SKM-1 (cell line): ENCODE results near the gene OMG.
A peak's percentile ranks its signal among the peaks of the same experiment; 100 is the strongest.
"Not testable (repeated sequence)": the region's sequence is repeated elsewhere in the genome, so short reads cannot be mapped to it uniquely, and the experiment has no call there.

ENCODE experiments used
- DNase-seq: peaks from one replicate; lab custom pipeline; 2025; ENCODE audit not compliant: unreplicated experiment; lab: John Stamatoyannopoulos, UW

OMG gene

GRCh38 chr17:31297090-31297489 is at the start of gene OMG:
TSS of gene OMG (minus strand) at chr17:31297239. CDS start at chr17:31296331, 908 bp downstream.
- DNase-seq = no peak

- DNase-seq = not testable (repeated sequence)
Measured at GRCh38 chr17:31345191-31345747, 48.2 kb upstream of the OMG start.

GRCh38 chr17:31339906-31340661 is 43.0 kb upstream of the OMG start:
- DNase-seq = no peak

- DNase-seq = no peak
Measured at GRCh38 chr17:31329221-31329620, 32.2 kb upstream of the OMG start.

- DNase-seq = no peak
Measured at GRCh38 chr17:31328160-31328535, 31.1 kb upstream of the OMG start.

- DNase-seq = no peak
Measured at GRCh38 chr17:31327534-31328159, 30.6 kb upstream of the OMG start.

GRCh38 chr17:31323551-31323950 is 26.5 kb upstream of the OMG start:
- no peak for DNase-seq

- no peak for DNase-seq
Measured at GRCh38 chr17:31321966-31322365, 24.9 kb upstream of the OMG start.

GRCh38 chr17:31321481-31321880 is 24.4 kb upstream of the OMG start, which contains the start of gene EVI2A:
TSS of gene EVI2A (minus strand) at chr17:31321622. CDS start at chr17:31319013, 2,609 bp downstream.
- peak; percentile 70 for DNase-seq

GRCh38 chr17:31320791-31321190 is 23.8 kb upstream of the OMG start:
- no peak for DNase-seq

- no peak for DNase-seq
Measured at GRCh38 chr17:31320241-31320640, 23.2 kb upstream of the OMG start.

- DNase-seq = peak; percentile 61
Measured at GRCh38 chr17:31318851-31319661, 22.0 kb upstream of the OMG start.

GRCh38 chr17:31318298-31318801 is 21.3 kb upstream of the OMG start:
- DNase-seq = peak; percentile 46

- DNase-seq = no peak
Measured at GRCh38 chr17:31314782-31315100, 17.7 kb upstream of the OMG start.

GRCh38 chr17:31313982-31314781 is 17.1 kb upstream of the OMG start, which contains the start of gene EVI2B:
TSS of gene EVI2B (minus strand) at chr17:31314054. CDS start at chr17:31305609, 8,445 bp downstream.
- peak; percentile 95 for DNase-seq

- not testable (repeated sequence) for DNase-seq
Measured at GRCh38 chr17:31312223-31312622, 15.2 kb upstream of the OMG start.

GRCh38 chr17:31311526-31311925 is 14.5 kb upstream of the OMG start:
- no peak for DNase-seq

GRCh38 chr17:31310886-31311285 is 13.8 kb upstream of the OMG start:
- DNase-seq = no peak

GRCh38 chr17:31310260-31310659 is 13.2 kb upstream of the OMG start:
- no peak for DNase-seq

- DNase-seq = peak; percentile 72
Measured at GRCh38 chr17:31309556-31309955, 12.5 kb upstream of the OMG start.
